Smooth muscle cell (in vitro differentiated cells): ENCODE results near the gene KDM4C. TPM values are rescaled to one million over a fixed set of nuclear protein-coding genes. Genes with fewer than 3 reads are reported as not detected.

Experiments used
- DNase-seq: peaks from one replicate; lab custom pipeline; 2025; ENCODE audit not compliant: unreplicated experiment; lab: John Stamatoyannopoulos, UW
- H2AFZ ChIP-seq: fragments of 200-600 bp; sonication (generic); 2 replicates; pipeline ENCODE4 v1.6.0; 2016; ENCODE audit warnings: antibody characterized with exemption, low read depth, mild to moderate bottlenecking
- H3F3A ChIP-seq: fragments of 200-600 bp; sonication (generic); 2 replicates; pipeline ENCODE4 v1.6.0; 2017; ENCODE audit warnings: antibody characterized with exemption, low read depth
- H3K27ac ChIP-seq: fragments of 200-600 bp; sonication (generic); 2 replicates; pipeline ENCODE4 v1.5.1; 2016; ENCODE audit warnings: low read depth, mild to moderate bottlenecking
- H3K27me3 ChIP-seq: fragments of 200-600 bp; sonication (generic); 2 replicates; pipeline ENCODE4 v1.6.1; 2016; ENCODE audit warnings: low read depth, mild to moderate bottlenecking
- H3K36me3 ChIP-seq: fragments of 200-600 bp; sonication (generic); 2 replicates; pipeline ENCODE4 v1.5.1; 2016; ENCODE audit warnings: low read depth
- H3K4me1 ChIP-seq: fragments of 200-600 bp; sonication (generic); 2 replicates; pipeline ENCODE4 v1.5.1; 2016; ENCODE audit warnings: low read depth
- H3K4me2 ChIP-seq: fragments of 200-600 bp; sonication (generic); 2 replicates; pipeline ENCODE4 v1.6.0; 2016; ENCODE audit warnings: mild to moderate bottlenecking
- H3K4me3 ChIP-seq: fragments of 200-600 bp; sonication (generic); 2 replicates; pipeline ENCODE4 v1.5.1; 2016; ENCODE audit warnings: mild to moderate bottlenecking
- H3K79me2 ChIP-seq: fragments of 200-600 bp; sonication (generic); 2 replicates; pipeline ENCODE4 v1.6.0; 2016; ENCODE audit warnings: low read depth, mild to moderate bottlenecking
- H3K9ac ChIP-seq: fragments of 200-600 bp; sonication (generic); 2 replicates; pipeline ENCODE4 v1.6.0; 2016; ENCODE audit warnings: low read depth
- H3K9me3 ChIP-seq: fragments of 200-600 bp; sonication (generic); replicated peaks from 2 replicates; pipeline ENCODE4 v1.5.1; 2016; ENCODE audit warnings: low read depth
- H4K20me1 ChIP-seq: fragments of 200-600 bp; sonication (generic); 2 replicates; pipeline ENCODE4 v1.6.0; 2016; ENCODE audit warnings: low read depth
- CTCF ChIP-seq: fragments of 200-600 bp; sonication (generic); IDR thresholded peaks from 2 replicates; pipeline ENCODE4 v1.5.1; 2017; ENCODE audit warnings: borderline replicate concordance, mild to moderate bottlenecking, antibody characterized with exemption; ENCODE audit not compliant: insufficient read depth, poor library complexity, severe bottlenecking
- WGBS: methylation state at CpG from one replicate; pipeline ENCODE4 v1.1.7; 2016; ENCODE audit warnings: low lambda C conversion rate; 5-methylcytosine and 5-hydroxymethylcytosine counted together
- polyA plus RNA-seq: library from polyadenylated mRNA; unstranded; fragments of >200 nt; fragmentation: Nextera tagmentation; extraction: Ambion mirVana; gene quantifications from 2 replicates; pipeline ENCODE4 v1.2.1, GENCODE V29; 2016
- total RNA-seq: library from RNA; depleted of rRNA; stranded (reverse); fragments of >200 nt; gene quantifications from 2 replicates; pipeline ENCODE4 v1.2.3, GENCODE V29; 2014

Gene KDM4C
- total and polyA plus RNA-seq, 2 experiments from 2014 or later: 7.5 to 20.2 TPM

DNA sequence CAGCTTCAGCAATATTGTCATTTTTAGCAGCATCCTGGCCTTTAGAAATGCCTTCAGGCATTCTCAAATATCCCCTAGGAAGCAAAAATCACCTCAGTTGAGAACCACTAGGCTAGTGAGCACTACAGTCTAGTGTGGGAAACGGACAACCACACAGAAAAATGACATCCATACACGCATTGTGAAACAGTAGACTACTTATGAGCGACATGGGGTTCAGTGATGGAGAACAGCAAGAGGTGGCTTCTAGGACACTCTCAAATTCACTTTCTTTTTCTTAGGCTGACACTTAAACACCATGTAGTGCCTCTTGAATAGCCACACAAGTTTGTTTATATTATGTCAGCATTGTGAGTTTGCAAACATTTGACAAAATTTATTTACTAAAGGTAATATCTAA lies 203.0 kb downstream of the KDM4C start:
- TF ChIP-seq CTCF: no peak
- Histone ChIP-seq H3K36me3 (no peaks in the 10 kb centered on the region), H4K20me1 (peaks cover 45% of the 10 kb centered on the region), H3K9ac (no peak overlapping the region), H3K4me1 (peaks cover 1% of the 10 kb centered on the region), H3K9me3 (no peaks in the 10 kb centered on the region), H3K4me2 (no peak overlapping the region), H2AFZ (no peak overlapping the region), H3K27ac (no peak overlapping the region), H3K79me2 (no peaks in the 10 kb centered on the region), H3K4me3 (no peak overlapping the region), H3F3A (no peaks in the 10 kb centered on the region), H3K27me3 (no peaks in the 10 kb centered on the region)
- WGBS: 96% methylated on average over 3 of the region's 3 CpGs
- DNase-seq: no peak

- H3K4me3 ChIP-seq: no peak overlapping the region
- 92% methylated on average over 5 of the region's 5 CpGs for WGBS
Measured at GRCh38 chr9:6961845-6962522, 204.2 kb downstream of the KDM4C start.

GRCh38 chr9:6965566-6965965 lies 207.8 kb downstream of the KDM4C start:
- H3K4me1 ChIP-seq: no peaks in the 10 kb centered on the region
- no peak for TF ChIP-seq CTCF
- no peaks in the 10 kb centered on the region for H3F3A ChIP-seq
- H2AFZ ChIP-seq: no peak overlapping the region
- H3K27me3 ChIP-seq: no peaks in the 10 kb centered on the region
- no peaks in the 10 kb centered on the region for H3K9me3 ChIP-seq
- no peak overlapping the region for H3K27ac ChIP-seq
- H3K36me3 ChIP-seq: no peaks in the 10 kb centered on the region
- DNase-seq: no peak
- 100% methylated on average over 1 of the region's 1 CpG for WGBS
- no peak overlapping the region for H3K4me3 ChIP-seq
- H3K9ac ChIP-seq: no peak overlapping the region
- no peaks in the 10 kb centered on the region for H3K79me2 ChIP-seq
- H3K4me2 ChIP-seq: no peak overlapping the region
- H4K20me1 ChIP-seq: peaks cover 26% of the 10 kb centered on the region

More at GRCh38 chr9:6961845-6962522, 204.2 kb downstream of the KDM4C start:
- Histone ChIP-seq H3F3A (no peaks in the 10 kb centered on the region), H3K79me2 (no peaks in the 10 kb centered on the region), H3K9me3 (no peaks in the 10 kb centered on the region), H3K27me3 (no peaks in the 10 kb centered on the region), H3K4me2 (no peak overlapping the region), H3K27ac (no peak overlapping the region), H3K9ac (no peak overlapping the region), H3K36me3 (no peaks in the 10 kb centered on the region), H4K20me1 (peaks cover 33% of the 10 kb centered on the region), H2AFZ (no peak overlapping the region), H3K4me1 (no peaks in the 10 kb centered on the region)
- TF ChIP-seq CTCF: no peak
- DNase-seq: no peak

GRCh38 chr9:6968271-6968670 lies 210.5 kb downstream of the KDM4C start:
- Histone ChIP-seq H4K20me1 (peaks cover 41% of the 10 kb centered on the region), H3K9ac (no peak overlapping the region), H3K4me2 (no peak overlapping the region), H3K4me1 (no peaks in the 10 kb centered on the region), H3K79me2 (no peaks in the 10 kb centered on the region), H2AFZ (no peak overlapping the region), H3K9me3 (no peaks in the 10 kb centered on the region), H3K27me3 (no peaks in the 10 kb centered on the region), H3F3A (no peaks in the 10 kb centered on the region), H3K4me3 (no peak overlapping the region), H3K27ac (no peak overlapping the region), H3K36me3 (no peaks in the 10 kb centered on the region)
- TF ChIP-seq CTCF: no peak
- 40% methylated on average over 3 of the region's 3 CpGs for WGBS
- DNase-seq: no peak
